ENCODE measurements around the gene SHPK. TPM values are rescaled to one million over a fixed set of nuclear protein-coding genes. Genes with fewer than 3 reads are reported as not detected.

Gene SHPK
- total RNA-seq, 1 donor from 2014 or later = 22.1 TPM

- peaks cover 8% of the 10 kb centered on the region for H3K4me1 Mint-ChIP-seq (ENCODE audit: unreplicated experiment)
- no peaks in the 10 kb centered on the region for H3K9me3 Mint-ChIP-seq
- no peaks in the 10 kb centered on the region for H3K36me3 Mint-ChIP-seq
- H3K27me3 Mint-ChIP-seq = no peaks in the 10 kb centered on the region
- TF ChIP-seq, protein P1, sequence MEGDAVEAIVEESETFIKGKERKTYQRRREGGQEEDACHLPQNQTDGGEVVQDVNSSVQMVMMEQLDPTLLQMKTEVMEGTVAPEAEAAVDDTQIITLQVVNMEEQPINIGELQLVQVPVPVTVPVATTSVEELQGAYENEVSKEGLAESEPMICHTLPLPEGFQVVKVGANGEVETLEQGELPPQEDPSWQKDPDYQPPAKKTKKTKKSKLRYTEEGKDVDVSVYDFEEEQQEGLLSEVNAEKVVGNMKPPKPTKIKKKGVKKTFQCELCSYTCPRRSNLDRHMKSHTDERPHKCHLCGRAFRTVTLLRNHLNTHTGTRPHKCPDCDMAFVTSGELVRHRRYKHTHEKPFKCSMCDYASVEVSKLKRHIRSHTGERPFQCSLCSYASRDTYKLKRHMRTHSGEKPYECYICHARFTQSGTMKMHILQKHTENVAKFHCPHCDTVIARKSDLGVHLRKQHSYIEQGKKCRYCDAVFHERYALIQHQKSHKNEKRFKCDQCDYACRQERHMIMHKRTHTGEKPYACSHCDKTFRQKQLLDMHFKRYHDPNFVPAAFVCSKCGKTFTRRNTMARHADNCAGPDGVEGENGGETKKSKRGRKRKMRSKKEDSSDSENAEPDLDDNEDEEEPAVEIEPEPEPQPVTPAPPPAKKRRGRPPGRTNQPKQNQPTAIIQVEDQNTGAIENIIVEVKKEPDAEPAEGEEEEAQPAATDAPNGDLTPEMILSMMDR (conservative IDR thresholded peaks at IDR 0.05) = no peak
- DNase-seq (ENCODE audit: extremely low spot score, unreplicated experiment) = no peak
- peak overlapping the region; percentile 91 for H3K27ac Mint-ChIP-seq
- no peak overlapping the region for H3K4me3 Mint-ChIP-seq
These were observed 77.3 kb downstream of the SHPK start for GRCh38 chr17:3558603-3559269.

Other genes with a start within 250 kb of the SHPK start
- gene OR3A2, start 249.9 kb downstream of the SHPK start, total RNA-seq (ENCODE audit: low replicate concordance) = not detected in 2 replicates
- not detected in 2 replicates for gene OR1E1, start 237.8 kb downstream of the SHPK start, total RNA-seq (ENCODE audit: low replicate concordance)
- gene OR3A3, start 224.9 kb downstream of the SHPK start, total RNA-seq (ENCODE audit: low replicate concordance) = not detected in 2 replicates
- gene OR1E2, start 202.4 kb downstream of the SHPK start, total RNA-seq (ENCODE audit: low replicate concordance) = not detected in 2 replicates
- gene SPATA22, start 164.4 kb downstream of the SHPK start, total RNA-seq (ENCODE audit: low replicate concordance) = not detected in 2 replicates
- gene ASPA, start 160.3 kb downstream of the SHPK start, total RNA-seq (ENCODE audit: low replicate concordance) = 0.33 and 0.51 TPM in 2 replicates
- gene TRPV3, start 78.4 kb downstream of the SHPK start, total RNA-seq (ENCODE audit: low replicate concordance) = 2.3 and 3.4 TPM in 2 replicates
- gene TRPV1, start 26.8 kb downstream of the SHPK start, total RNA-seq (ENCODE audit: low replicate concordance) = 7.7 and 9.6 TPM in 2 replicates
- 17.4 and 17.5 TPM in 2 replicates for gene CTNS, start 510 bp upstream of the SHPK start, total RNA-seq (ENCODE audit: low replicate concordance)
- 91.2 and 138 TPM in 2 replicates for gene TAX1BP3, start 32.3 kb upstream of the SHPK start, total RNA-seq (ENCODE audit: low replicate concordance)
- 38.6 and 46.6 TPM in 2 replicates for gene EMC6, start 32.6 kb upstream of the SHPK start, total RNA-seq (ENCODE audit: low replicate concordance)
- gene P2RX5, start 59.9 kb upstream of the SHPK start, total RNA-seq (ENCODE audit: low replicate concordance) = 0.69 and 1.3 TPM in 2 replicates
- gene HASPIN, start 87.7 kb upstream of the SHPK start, total RNA-seq (ENCODE audit: low replicate concordance) = 5.2 and 13.1 TPM in 2 replicates
- gene ITGAE, start 164.9 kb upstream of the SHPK start, total RNA-seq (ENCODE audit: low replicate concordance) = 21.0 and 28.8 TPM in 2 replicates
- gene NCBP3, start 210.0 kb upstream of the SHPK start, total RNA-seq (ENCODE audit: low replicate concordance) = 54.9 and 58.2 TPM in 2 replicates

Data from type B pancreatic cell (in vitro differentiated cells).